Epithelial cell of umbilical artery (primary cell): ENCODE data around the gene CUL4B. TPM values are rescaled to one million over a fixed set of nuclear protein-coding genes. Genes with fewer than 3 reads are reported as not detected.

Source experiments
- total RNA-seq: library from RNA; depleted of rRNA; stranded (reverse); fragments of >200 nt; gene quantifications from 2 replicates; pipeline ENCODE4 v1.2.3, GENCODE V29; 2014

CUL4B gene
- 67.2 and 83.1 TPM in 2 replicates for total RNA-seq

GRCh38 chrX:120560842-120561633 lies at the start of gene CUL4B:
TSS of gene CUL4B (minus strand) at chrX:120560962. CDS start at chrX:120560638, 324 bp downstream.

GRCh38 chrX:120603707-120604360 lies 43.1 kb upstream of the CUL4B start, which contains the start of gene MCTS1:
TSS of gene MCTS1 (plus strand) at chrX:120604101. CDS start at chrX:120604237, 136 bp downstream.

Other genes with a start within 250 kb of the CUL4B start
- gene TMEM255A, start 249.5 kb downstream of the CUL4B start, total RNA-seq: not detected in 2 replicates
- not detected in 2 replicates for gene ATP1B4, start 198.9 kb downstream of the CUL4B start, total RNA-seq
- gene LAMP2, start 91.7 kb downstream of the CUL4B start, total RNA-seq: 108 and 134 TPM in 2 replicates
- 47.4 and 60.7 TPM in 2 replicates for gene MCTS1, start 43.1 kb upstream of the CUL4B start, total RNA-seq
- 72.4 and 83.6 TPM in 2 replicates for gene C1GALT1C1, start 69.1 kb upstream of the CUL4B start, total RNA-seq